ENCODE data around the gene GPC2.
"Not testable (repeated sequence)": the region's sequence is repeated elsewhere in the genome, so short reads cannot be mapped to it uniquely, and the experiment has no call there.

Gene GPC2, protein sequence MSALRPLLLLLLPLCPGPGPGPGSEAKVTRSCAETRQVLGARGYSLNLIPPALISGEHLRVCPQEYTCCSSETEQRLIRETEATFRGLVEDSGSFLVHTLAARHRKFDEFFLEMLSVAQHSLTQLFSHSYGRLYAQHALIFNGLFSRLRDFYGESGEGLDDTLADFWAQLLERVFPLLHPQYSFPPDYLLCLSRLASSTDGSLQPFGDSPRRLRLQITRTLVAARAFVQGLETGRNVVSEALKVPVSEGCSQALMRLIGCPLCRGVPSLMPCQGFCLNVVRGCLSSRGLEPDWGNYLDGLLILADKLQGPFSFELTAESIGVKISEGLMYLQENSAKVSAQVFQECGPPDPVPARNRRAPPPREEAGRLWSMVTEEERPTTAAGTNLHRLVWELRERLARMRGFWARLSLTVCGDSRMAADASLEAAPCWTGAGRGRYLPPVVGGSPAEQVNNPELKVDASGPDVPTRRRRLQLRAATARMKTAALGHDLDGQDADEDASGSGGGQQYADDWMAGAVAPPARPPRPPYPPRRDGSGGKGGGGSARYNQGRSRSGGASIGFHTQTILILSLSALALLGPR

GRCh38 chr7:100177045-100178001 is at the start of gene GPC2, which contains the start of gene STAG3:
Gene GPC2 (minus strand): TSS chr7:100177381. CDS start chr7:100177199, 182 bp downstream.
Gene STAG3 (plus strand): TSS chr7:100177918. CDS start chr7:100180557, 2,639 bp downstream.
- peak; percentile 98 for DNase-seq

DNA sequence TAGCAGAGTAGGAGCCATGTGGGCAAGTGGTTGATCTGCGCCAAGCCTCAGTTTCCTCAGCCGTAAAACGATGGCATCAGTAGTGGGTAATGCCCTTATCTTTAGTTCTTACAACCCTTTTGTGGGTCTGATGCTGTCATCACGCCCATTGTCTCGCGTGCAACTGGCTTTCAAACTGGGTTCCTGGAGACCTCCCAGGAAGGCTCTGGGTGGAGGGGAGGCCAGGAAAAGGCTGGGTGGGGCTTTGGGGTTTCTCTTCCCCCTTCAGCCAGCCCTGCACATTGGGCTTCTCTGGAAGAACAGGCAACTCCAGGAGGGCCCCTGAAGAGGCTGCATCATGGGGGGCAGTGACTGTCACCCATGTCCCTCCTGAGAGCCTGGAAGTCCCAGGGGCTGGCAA is 47.7 kb upstream of the GPC2 start:
- DNase-seq, result not testable (repeated sequence)

DNA sequence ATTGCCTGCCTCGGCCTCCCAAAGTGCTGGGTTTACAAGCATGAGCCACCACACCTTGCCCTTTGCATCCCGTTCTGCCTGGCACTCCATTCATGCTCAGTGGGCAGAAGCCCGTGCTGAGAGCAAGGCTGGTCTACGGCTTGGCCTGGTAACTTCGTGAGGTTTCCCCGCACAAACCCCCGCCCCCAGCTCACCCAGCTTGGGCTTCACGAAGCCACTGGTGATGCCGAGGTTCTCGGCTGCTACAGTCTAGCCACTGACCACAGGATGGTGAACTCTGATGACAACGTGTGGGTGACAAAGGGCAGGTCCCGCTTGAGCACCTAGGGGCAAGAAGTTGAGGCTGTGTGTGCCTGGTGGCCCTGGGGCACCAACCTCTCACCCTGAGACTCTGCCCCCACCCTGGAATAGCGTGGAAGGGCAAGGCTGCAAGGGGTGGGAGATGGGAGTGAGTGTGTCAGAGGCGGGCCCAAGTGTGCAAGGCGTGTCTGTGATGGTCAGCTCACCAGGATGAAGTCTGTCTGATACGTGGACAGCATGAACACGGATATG is 46.3 kb upstream of the GPC2 start:
- DNase-seq, result not testable (repeated sequence)

DNA sequence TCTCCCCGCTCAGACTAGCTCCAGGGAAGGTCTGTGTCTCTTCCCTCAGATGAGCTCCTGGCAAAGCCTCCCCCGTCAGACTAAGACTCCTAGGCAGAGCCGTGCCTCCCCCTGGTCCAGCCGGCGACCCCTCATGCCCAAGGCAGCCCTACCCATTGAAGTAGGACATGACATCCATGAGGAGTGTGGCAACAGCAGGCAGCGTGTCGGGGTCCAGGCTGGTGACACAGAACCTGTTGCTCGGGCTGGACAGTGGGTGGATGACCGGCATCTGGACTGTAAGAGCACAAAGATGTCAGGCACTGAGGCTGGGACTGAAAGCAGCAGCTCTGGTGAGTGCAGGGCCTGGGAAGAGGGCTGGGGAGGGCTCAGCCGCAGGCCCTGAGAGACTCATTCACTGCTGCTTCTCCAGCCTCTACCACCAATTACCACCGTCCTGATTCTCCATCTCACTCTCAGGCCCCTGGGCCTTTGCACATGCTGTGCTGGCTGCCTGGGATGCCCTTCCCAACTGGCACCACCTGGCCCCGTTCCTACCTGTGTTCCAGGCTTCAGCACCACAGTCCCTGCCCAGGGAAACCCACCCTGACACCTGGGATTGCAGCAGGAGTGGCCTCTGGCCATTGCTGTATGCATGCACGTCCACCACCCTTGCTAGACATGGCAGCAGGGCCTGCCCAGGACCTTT is 45.4 kb upstream of the GPC2 start:
- DNase-seq, result no peak

- no peak for DNase-seq
Measured at GRCh38 chr7:100221767-100222444, 44.7 kb upstream of the GPC2 start.

GRCh38 chr7:100221231-100221718 is 44.1 kb upstream of the GPC2 start:
- DNase-seq, result peak; percentile 70

GRCh38 chr7:100220586-100221230 is 43.5 kb upstream of the GPC2 start:
- DNase-seq, result no peak

- DNase-seq, result not testable (repeated sequence)
Measured at GRCh38 chr7:100219801-100220585, 42.8 kb upstream of the GPC2 start, which contains the start of gene PVRIG. Gene PVRIG (plus strand): TSS chr7:100219949. CDS start chr7:100219971, 22 bp downstream.

GRCh38 chr7:100219271-100219737 is 42.1 kb upstream of the GPC2 start:
- DNase-seq, result no peak

- DNase-seq, result peak; percentile 69
Measured at GRCh38 chr7:100217934-100218333, 40.8 kb upstream of the GPC2 start.

- DNase-seq, result no peak
Measured at GRCh38 chr7:100215895-100216294, 38.7 kb upstream of the GPC2 start.

GRCh38 chr7:100214356-100214755 is 37.2 kb upstream of the GPC2 start:
- DNase-seq, result not testable (repeated sequence)

DNA sequence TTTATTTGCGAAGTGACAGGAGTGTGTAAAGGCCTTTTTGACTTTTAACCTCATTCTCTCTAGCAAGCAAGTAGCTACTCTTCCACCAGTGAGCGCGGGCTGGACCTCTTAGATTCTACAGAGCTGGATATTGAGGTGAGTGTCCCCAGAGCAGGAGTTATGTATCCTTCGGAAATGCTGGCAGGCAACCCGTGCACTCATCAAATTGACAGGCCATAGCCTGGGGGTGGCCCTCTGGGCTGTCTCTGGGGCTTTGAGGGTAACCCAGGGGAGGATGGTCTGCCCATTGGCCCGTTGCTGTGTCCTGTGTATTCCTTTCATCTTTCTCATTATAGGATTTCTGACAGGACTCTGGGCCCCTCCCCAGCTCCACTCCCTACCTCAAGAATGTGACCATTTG is 36.5 kb upstream of the GPC2 start:
- no peak for DNase-seq

DNA sequence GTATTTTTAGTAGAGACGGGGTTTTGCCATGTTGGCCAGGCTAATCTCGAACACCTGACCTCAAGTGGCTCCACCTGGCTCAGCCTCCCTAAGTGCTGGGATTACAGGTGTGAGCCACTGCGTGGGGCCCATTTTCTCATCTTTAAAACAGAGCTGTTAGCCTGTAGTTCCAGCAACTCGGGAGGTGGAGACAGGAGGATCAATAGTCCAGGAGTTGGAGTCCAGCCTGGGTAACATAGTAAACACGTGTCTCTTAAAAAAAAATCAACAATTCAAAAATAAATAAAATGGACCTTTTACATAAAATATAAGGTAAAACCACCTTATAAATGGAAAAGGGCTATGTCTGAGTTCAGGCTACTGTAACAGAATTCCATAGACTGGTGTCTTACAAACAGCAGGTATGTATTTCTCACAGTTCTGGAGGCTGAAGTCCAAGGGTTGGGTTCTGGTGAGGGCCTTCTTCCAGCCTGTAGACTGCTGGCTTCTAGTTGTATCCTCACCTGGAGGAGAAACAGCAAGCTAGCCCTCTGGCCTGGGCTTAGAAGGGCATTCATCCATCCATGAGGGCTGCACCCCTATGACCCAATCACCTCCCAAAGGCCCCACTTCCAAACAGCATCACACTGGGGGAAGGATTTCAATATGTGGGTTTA is 35.6 kb upstream of the GPC2 start:
- DNase-seq, result no peak

DNA sequence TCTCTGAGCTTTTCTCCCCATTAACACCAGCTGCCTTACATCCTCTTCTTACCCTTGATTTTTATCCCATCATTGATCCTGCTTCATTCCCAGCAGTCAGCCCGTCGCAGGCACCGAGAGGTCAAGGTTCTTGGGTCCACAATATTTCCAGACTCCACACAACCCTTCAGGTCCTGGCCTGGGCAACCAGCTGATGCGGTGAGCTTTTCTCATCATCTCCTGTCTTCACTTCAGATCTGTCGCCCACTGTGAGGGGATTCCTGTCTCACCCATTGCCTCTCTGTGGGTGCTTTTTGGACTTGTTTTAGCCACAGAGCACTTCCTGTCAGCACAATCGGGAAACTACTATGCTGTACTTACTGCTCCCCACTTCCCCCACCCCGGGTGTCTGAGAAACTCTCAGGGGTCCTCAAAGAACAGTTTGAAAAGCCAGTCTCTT is 34.2 kb upstream of the GPC2 start:
- DNase-seq, result no peak

DNA sequence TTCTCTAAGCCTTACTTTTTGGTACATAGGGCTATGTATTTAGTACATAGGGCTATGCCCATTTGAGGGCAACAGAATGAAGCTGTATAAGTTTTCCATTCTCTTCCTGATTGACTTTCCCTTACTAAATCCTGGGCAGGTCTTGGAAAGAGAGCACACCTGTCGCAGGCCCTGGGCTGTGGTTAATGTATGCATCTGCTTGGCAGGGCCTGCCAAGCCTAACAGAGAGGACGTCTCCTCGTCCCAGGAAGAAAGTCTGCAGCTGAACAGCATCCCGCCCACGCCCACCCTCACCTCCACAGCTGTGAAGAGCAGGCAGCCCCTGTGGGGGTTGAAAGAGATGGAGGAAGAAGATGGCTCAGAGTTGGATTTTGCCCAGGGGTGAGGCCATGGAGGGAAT is 33.6 kb upstream of the GPC2 start:
- no peak for DNase-seq

DNA sequence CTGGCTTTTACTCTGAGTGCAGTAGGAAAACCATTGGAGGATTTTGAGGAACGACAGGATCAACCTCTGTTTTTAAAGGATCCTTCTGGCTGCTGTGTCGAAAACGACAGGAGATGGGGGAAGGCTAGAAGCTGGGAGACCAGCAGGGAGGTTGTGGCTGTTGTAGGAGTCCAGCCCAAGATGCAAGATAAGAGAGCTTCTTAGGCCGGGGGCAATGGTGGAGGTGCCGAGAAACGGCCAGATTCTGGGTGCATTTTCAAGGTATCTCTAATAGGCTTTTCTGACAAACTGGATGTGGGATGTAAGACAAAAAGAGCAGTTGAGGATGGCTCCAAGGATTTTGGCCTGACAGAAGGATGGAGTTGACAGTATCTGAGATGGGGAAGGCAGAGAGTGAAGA is 32.3 kb upstream of the GPC2 start:
- DNase-seq, result no peak

DNA sequence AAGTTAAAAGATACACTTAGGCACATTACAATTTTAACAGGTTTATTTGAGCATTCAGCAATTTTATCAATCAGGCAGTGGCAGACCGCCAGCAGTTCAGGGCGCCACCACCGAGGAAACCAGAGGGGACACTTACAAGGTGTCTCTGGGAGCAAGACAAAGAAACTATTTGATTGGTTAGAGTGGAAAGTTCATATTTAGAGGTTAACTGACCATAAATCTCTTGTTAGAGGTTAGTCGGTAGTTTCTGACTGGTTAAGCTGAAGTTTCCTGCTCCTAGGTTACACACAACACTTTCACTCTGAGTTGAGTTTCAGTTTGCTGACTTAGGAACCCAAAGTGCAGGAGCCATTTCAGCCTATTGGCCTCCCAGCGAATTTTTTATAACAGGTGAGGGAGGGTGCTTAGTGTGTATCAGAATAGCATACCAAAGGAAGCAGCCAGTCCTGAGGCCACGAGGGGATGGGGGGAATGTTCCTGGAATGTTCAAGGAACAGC is 31.8 kb upstream of the GPC2 start:
- no peak for DNase-seq

- no peak for DNase-seq
Measured at GRCh38 chr7:100204454-100204853, 27.3 kb upstream of the GPC2 start.

Measured in activated T-cell treated with anti-CD3 and anti-CD28 coated beads for 4 hours (primary cell).